HPDE6-E6E7 (cell line): ENCODE measurements around the gene RIN3.
A peak's percentile ranks its signal among the peaks of the same experiment; 100 is the strongest.

ENCODE experiments used
- DNase-seq: peaks from one replicate; pipeline ENCODE4 v3.0.0; 2011; ENCODE audit warnings: missing footprints; ENCODE audit errors: extremely low spot score

RIN3 gene

DNA sequence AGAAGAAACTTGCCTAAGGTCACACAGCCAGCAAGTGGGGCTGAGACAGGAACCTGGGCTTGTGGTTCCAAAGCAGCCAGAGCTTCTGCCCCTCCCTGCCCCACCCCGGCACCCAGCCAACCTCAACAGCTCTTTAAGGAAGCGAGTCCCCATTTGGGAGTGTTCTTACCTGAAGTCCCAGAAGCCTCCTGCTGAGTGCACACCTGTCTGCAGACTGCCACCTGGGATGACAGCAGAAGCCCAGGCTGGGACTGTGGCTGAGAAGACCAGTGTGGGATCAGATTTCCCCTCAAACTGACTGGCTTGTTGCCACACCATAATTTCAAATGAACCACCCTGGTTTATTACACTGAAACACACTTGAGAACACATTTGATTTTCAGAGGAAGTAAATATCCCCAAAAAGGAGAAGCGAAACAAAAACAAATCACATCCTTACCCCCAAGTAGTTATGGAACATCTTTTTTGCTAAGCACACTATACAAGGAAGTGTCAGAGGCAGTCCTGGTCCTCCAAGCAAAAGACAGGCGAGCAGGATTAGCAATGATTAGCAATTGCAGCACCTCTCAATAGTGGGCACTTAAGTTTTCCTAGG lies 6.3 kb upstream of the RIN3 start:
- DNase-seq = no peak

DNA sequence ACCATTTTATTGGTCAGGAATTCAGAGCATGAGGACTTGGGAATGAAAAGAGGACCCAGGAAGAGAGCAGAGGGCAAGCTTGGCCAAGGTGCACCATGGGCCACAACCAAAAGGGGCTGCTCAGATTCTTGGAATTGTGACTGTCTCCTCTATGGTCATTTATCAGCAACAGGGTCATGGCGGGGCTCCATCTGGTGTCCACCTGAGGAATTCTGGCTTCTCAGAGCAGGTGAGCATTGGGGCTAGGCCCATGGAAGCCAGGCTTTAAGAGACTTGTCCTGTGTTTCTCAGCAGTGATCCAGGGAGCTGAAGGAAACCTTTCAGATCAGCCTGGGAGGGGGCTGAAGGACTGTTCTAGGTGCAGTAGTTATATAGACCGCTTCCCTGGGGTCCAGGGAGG lies 2.6 kb upstream of the RIN3 start:
- DNase-seq = no peak

DNA sequence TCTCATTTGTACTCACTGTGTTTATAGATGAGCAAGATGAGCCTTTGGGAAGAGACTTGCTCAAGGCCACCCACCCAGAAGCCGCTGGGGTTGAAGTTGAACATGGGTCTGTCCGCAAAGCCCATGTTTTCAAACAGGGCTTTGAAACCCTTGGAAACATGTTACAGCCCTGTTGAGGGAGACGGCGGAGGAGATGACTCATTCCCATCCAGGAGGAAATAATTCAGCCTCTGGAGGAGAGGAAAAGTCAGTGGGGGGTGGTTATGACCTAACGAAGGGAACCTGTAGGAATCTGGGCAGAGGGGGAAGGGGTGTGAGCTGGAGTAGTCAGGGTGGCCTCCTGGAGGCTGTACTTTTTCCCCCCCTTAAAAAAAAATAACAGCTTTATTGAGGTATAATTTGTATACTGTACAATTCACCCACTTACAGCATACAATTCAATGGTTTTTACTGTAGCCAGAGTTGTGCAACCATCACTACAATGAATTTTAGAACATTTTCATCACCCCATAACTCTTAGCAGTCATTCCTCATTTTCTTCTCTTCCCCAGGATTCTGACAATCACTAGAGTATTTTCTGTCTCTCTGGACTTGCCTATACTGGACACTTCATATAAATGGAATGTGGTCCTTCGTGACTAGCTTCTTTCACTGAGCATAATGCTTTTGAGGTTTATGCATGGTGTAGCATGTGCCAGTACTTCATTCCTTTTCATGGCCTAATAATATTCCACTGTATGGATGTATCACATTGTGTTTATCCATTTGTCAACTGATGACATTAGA lies 1.9 kb upstream of the RIN3 start:
- peak; percentile 86 for DNase-seq

DNA sequence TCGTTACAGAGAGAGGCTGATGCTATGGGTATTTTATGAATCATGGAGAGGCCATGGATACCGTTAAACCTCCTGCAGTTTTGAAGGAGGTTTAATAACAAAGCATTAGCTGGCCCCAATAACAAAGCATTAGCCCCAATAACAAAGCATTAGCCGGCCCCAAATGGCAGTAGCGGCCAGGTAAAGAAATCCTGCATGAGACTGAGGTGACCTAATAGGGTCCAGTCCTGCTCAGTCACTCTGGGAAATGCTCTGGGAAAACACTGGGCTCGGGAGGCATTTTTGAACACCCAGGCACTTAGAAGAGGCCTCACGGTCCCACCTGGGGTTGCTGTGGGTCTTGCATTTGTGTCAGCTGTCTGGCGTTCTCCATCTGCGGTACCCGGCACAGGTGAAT lies 776 bp upstream of the RIN3 start:
- no peak for DNase-seq

DNA sequence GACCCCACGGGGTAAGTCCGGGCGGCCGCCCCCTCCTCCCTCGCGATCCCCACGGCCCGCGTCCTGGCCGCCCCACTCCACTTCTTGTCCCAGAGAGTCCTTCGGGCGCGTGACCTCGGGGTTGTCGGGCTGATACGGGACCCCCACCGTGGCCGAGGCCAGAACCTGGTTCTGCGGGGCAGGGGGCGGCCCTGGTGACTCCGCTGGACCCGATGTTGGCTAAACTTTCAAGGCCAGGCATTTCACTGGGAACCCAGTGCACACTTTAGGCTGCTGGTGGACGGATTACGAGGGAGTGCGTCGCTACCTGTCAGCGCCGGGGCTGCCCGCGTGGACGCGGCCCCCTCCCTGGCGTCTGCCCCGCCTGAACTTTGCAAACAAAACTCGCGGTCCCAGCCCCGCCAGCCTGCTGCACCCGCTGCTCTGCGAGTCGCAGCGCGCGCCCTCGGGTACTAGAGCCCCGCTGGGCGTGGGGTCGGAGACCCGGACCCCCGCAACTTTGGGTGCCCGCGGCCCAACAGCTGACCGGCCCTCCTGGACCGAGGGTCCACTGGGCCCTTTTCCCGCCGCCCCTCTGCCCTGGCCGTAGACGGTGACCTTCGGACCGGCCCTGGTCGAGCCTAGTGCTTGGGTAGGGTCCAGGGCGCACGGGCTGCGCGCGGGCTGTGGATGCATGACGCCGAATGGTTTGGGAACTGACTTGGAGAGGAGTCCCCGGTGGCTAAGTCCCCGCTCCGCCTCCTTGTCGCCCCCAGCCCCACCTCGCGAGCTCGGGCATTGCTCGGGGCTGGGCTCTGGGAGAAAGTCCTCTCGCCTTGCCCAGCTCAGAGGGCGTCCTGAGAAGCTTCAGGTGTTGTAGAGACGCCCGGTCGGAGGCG lies 624 bp downstream of the RIN3 start:
- DNase-seq = no peak

DNA sequence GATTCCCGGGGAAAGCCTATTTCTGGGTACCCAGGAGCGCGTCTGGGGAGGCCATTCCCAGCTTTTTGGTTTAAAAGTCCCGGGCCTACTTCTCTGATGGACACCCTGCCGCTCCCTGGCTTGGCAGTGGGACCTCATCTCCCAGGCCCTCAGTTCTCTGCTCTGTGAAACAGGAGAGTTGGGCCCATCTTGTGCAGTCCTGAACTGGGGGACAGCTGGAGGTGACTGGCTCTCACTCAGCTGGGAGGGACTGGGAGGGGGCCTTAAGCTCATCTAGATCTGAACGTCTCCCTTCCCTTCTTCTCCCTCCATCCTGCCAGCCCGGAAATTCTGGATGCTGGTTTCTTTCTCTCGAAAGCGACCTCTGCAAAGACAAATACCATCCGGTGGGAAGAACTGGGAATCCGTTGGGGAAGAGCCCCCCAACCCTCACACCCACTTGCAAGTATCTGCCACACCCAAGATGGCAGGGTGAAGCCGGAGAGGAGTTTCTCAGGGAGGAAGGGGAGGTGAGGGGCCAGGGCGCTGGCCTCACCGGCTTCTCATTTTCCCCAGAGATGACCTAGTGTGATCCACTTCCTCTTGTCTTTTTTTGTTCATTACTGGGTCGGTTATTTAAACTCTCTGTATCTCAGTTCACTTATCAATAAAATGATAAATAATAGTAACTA lies 1.4 kb downstream of the RIN3 start:
- no peak for DNase-seq

DNA sequence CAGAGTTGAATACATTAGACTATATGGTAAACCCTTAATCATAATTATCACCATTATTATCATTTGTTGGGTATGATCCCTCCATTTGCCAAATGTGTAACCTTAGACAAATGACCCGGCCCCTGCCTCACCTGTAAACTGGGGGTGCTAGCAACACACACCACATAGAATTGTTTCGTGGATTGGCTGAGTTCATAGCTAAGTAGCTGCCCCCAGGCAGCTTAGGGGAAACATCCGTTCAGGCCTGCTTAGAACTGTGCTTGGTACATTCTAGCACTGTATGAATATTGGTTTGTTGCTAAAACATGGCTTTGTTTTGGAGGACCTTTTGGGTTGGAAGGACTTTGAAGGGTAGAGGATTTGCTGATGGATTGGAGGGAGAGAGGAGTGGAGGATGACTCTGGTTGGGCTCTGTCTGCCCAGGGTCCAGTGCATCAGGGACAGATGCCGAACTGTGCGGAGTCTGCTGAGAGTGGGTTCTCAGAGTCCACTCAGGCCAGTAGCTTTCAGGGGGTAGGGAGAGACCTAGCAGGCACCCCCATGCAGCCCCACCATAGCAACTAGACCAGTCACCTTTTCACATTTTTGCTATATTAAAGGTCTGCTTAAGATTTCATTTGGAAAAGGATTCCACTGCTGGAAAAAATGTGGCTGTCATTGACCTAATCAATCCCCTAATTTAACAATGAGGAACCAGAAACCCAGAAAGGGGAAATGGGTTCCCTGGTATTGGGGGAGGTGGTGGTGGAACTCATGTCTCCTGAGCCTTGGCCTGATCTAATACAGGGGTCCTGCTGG lies 2.2 kb downstream of the RIN3 start:
- DNase-seq = no peak

DNA sequence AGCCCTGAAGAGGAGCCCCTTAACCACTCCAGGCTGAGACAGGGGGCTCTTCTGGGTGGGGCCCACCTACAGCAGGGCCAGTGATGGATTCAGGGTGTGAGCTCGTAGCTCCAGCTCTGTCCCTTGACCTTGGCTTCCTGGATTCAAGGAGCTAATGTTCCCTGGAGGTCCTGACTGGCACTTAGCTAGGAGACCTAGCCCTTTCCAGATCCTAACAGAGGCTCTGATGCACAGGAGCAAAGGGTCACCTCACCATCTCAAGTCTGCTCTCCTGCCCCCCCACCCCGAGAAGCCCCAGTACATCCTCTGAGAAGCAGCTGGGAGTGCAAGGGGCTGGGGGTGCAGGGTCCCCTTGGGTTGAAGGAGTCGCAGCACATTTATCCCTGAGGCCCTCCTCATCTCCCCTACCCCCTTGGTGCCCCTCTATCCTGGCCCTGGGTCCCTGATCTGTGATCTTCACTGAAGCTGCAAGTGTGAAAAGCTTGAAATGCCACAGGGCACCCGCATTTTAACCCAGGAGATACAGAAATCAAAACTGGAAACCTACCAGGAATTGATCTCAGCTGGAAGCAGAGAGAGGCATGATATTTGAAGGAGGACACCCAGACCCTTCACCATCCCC lies 2.9 kb downstream of the RIN3 start:
- DNase-seq = no peak

DNA sequence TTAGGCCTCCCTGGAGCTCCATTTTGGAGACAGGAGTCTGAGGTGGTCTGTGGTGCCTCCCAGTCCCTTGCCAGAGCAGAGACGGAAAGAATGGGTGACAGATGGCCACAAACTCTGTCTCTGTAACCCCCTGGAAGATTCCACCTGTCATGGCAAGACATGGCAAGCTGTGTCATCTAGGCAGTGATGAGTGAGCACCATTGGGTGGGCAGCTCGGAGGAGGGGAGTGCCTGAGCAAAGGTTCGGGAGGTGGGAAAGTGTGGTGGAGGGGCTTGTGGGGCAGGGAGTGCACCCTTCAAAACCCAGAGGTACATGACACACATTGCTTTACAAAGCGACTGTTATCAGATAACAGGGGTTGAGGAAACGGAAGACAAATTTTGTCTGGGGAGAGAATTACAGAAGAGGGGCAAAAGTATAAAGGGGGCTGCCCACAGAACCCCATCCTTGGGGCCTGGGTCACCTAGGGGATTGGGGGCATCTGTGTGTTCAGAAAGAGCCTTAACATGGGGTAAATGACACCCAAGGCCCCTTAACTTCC lies 3.5 kb downstream of the RIN3 start:
- no peak for DNase-seq

DNA sequence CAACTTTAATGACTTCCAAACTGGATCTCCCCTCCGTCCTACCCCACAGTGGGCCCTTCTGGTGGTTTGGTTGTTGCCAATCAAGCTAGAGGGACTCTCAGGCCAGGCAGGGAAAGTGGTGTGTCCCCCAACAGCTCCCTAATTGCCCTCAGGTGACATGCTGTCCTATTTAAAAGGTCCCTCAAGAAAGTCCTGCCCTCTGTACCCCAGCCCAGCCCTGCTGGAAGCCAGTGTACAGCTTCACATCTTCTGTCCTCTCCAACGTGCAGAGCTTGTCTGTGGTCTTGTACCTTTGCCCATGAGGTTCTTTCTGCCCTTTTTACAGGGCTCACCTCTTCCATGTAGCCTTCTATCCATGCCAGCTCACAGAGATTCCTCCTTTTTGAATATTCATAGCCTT lies 4.2 kb downstream of the RIN3 start:
- no peak for DNase-seq

DNA sequence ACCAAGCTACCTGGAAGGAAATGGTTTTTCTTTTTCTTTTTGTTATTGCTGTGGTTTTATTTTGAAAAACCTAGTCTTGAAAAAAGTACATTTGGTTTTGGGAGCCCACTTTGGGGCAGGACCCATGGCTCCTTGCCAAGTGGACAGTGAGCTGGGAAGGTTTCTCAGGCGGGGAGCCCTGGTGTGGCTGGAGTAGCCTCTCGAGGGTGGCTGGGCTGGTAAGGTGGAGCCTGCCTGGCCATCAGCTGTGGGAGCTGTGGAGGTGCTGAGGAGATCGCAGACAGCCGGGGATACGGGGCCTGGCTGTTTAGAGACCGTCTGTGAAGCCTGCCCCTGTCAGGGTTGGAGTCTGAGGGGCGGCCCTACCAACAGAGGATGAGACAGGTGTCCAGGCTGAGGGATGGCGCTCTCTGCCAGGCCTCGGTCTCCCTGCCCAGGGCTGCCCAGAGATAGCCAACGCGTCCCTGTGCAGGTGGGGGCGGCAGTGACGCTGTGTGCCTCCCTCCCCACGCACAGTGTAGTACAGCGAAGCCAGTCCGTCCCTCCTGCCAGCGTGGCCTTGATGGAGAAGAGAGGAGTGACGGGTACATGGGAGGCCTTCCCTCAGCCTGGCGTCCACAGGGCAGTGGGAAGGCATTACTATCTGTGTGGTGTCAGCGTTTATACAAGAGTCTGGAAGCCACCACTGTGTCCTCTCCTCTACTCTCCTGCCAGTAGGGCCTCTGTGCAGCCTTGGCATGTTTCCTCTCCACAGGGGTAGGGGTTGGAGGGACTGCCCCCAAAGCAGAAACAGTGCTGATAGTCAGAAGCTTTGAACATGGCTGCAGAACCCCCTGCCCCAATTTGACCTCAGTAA lies 5.9 kb downstream of the RIN3 start:
- DNase-seq = no peak

DNA sequence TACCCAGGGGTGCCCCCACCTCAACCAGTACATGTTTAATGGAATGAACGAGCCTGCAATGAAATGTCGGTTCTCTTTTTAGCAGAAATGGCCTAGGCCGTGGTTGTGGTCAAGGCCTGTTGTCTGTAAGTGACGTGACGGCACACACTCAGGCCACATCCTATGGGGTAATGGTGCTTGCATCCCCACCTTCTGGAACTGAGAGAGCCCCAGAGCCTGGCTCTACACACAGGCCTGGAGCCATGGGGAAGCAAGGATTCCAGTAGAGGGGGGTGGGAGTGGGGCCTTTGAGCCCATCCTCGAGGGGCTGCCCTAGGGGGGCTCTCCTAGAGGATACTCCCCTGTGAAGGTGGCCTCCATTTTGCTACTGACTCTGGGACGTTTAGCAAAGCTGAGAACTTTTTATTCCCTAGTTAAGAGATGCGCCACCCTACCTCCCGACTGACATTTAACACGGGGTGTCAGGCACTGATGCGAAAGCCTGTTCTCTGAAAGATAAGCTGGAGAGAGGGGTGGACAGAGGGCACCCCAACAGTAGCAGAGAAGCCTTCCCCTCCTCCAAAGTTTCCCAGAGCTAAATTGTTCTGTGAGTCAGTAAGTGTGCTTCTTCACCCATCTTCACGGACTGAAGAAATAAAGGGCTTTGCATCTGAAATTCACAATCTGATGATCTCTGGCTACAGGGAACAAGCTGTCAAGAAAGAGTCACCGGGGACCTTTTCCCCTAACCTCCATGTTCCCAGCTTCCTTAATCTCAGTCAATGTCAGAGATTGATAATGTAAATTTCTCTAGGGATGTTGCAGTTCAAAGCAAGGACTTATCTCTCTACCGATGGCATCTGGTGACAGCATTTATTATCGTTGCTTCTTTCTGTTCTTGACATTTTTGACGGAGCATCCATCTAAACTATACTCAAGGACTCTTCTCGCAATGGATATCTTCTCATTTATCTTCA lies 6.8 kb downstream of the RIN3 start:
- DNase-seq = no peak

DNA sequence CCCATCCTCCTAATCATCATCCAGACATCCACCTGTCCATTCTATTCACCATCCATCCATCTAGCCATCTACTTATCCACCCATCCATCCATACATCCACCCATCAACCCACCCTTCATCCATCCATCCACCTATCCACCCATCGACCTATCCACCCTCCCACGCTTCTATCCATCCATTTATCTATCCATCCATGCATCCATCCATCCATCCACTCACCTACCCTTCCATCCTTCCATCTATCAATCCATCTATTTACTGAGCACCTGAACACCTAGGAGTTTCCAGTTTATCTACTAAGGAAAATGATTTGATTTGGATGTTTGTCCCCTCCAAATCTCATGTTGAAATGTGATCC lies 7.5 kb downstream of the RIN3 start:
- no peak for DNase-seq

DNA sequence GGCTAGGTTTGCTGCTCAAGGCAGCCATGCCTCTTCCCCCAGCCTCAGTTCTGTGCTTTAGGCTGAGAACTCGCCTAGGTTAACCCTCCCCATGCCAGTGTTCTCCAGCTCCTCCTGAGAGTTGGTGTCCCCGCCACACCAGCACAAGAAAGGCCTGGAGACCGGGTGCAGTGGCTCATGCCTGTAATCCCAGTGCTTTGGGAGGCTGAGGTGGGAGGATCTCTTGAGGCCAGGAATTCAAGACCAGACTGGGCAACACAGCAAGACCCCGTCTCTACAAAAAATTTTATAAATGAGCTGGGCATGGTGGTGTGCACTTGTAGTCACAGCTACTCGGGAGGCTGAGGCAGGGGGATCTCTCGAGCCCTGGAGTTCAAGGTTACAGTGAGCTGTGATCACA lies 10.2 kb downstream of the RIN3 start:
- DNase-seq = no peak

DNA sequence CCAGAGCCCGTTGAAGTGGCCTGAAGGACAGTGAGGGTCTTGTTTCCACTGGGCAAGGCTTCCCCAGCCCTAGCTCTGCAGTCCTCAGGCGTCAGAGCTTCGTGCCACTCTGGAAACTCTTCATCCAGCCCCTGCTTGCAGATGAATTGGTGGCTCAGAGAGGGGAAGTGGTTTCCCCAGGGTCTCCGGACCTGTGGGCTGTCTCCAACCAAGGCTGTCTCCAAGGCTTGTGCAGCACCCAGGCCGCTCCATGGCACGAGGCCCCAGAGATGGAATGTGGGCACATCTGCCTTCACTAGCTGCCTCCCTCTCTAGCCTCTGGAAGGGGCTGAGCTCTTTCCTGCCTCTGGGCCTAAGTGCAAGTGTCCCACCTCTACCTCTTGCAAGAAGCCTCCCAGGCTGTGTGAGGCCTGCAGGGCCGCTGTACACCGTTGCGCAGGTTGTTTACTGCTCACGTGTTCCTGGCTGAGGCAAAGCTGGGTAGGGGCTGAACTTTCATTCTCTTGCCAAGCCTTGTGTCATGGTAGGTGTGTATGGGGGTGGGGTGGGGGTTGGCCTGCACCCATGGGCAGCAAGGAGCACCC lies 11.1 kb downstream of the RIN3 start:
- DNase-seq = no peak

DNA sequence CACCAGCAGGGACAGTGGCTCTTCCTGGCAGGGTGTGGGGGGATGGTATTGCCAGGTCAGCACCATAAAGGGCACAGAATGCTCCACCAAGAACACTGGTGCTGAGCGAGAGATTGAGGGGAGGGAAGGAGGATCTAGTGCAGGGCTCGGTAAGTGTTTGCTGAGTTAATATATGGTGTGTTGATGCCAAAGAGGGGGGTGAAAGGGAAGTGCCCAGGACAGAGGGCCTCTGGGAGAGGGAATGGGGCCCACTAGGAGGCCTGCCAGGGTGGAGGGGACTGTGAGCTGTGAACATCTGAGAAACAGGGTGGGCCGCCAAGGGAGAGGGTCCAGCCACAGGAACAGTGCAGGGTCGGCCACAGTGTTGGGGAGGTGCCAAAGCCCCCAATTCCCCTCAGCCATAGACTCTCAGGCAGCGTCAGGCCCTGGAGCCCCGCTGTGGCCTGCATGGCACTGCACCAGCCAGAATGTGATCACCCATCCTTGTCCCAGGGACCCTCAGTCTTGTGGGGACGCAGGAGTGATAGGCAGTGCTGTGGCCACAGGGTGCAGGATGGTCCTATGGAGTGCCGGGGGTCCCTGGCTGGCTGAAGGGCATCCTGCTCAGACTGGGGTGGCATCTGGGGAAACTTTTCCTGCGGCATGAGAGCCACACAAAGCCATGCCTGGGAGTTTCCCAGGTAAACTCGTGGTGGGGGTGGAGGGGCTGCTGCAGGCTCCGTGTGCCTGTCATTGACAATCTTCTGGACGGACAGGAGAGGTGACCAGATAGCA lies 11.9 kb downstream of the RIN3 start:
- no peak for DNase-seq

DNA sequence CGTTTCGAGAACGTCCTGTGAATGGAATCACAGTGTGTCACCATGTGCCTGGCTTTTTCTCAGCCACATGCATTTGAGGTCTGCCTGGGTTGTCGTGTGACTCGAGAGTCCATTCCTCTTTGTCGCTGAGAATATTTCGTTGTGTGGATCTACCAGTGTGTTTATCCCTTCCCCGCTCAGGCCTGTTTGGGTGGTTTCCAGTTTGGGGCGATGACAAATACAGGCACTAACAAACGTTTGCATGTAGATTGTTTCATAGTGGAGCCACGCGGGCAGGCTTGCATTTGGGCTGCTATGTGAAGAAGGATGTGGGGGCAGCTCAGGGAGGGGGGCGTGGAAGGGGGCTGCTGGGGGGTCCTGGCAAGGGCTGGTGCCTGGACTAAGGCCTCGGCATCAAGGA lies 14.1 kb downstream of the RIN3 start:
- no peak for DNase-seq
